ENCODE results near the gene TNFRSF1A. TPM values are rescaled to one million over a fixed set of nuclear protein-coding genes. Genes with fewer than 3 reads are reported as not detected.
"Not testable (repeated sequence)": the region's sequence is repeated elsewhere in the genome, so short reads cannot be mapped to it uniquely, and the experiment has no call there.

Gene TNFRSF1A
- total and polyA plus RNA-seq, 7 donors, result 31.7 to 191 (median 135) TPM

- DNase-seq, result no peak
- no peak for TF ChIP-seq POLR2AphosphoS5 (IDR thresholded peaks at IDR 0.05)
- no peak for TF ChIP-seq POLR2A (IDR thresholded peaks at IDR 0.05)
- TF ChIP-seq CTCF (IDR thresholded peaks at IDR 0.05), result no peak
- TF ChIP-seq EP300 (IDR thresholded peaks at IDR 0.05), result no peak
- intact Hi-C loops (cut with DNase I), result loop anchor here (2.0 to 5.0 kb wide), 2 partner anchors 44 to 213 kb away; no protein-coding TSS in a partner anchor
- Histone ChIP-seq H3K4me3 (peak overlapping the region; percentile 80 to 88 (median 87)), H3K36me3 (peaks cover 0 to 9% (median 4%) of the 10 kb centered on the region in 4 donors), H3K9me3 (no peaks in the 10 kb centered on the region), H3K27me3 (no peaks in the 10 kb centered on the region), H3K27ac (peak overlapping the region; percentile 93 to 98 (median 97)), H3K4me1 (peaks cover 0 to 79% (median 70%) of the 10 kb centered on the region in 4 donors)
- 39 to 49% methylated on average over 3 of the region's 3 CpGs for WGBS, 2 donors
These were observed 2.9 kb downstream of the TNFRSF1A start for GRCh38 chr12:6338955-6339354.

GRCh38 chr12:6338536-6338935 is 3.3 kb downstream of the TNFRSF1A start:
- H3K4me3 ChIP-seq, result peak overlapping the region; percentile 6 to 88 (median 87)
- H3K36me3 ChIP-seq, result peaks cover 0 to 13% (median 8%) of the 10 kb centered on the region in 4 donors
- peaks cover 0 to 79% (median 72%) of the 10 kb centered on the region in 4 donors for H3K4me1 ChIP-seq
- peak overlapping the region; percentile 93 to 98 (median 97) for H3K27ac ChIP-seq
- intact Hi-C loops (cut with DNase I), result loop anchor here (2.0 to 5.0 kb wide), 2 partner anchors 44 to 214 kb away; no protein-coding TSS in a partner anchor
- whole genome bisulfite sequencing, 2 donors, result 63 to 80% methylated on average over 8 of the region's 8 CpGs
- H3K9me3 ChIP-seq, DNase-seq, H3K27me3 ChIP-seq: not testable (repeated sequence)

GRCh38 chr12:6337958-6338433 is 3.9 kb downstream of the TNFRSF1A start:
- Histone ChIP-seq H3K4me3 (peak overlapping the region; percentile 6 to 88 (median 87)), H3K27ac (peak overlapping the region; percentile 93 to 98 (median 97)), H3K36me3 (peaks cover 4 to 19% (median 14%) of the 10 kb centered on the region in 4 donors), H3K9me3 (no peaks in the 10 kb centered on the region), H3K4me1 (peaks cover 0 to 79% (median 74%) of the 10 kb centered on the region in 4 donors), H3K27me3 (no peaks in the 10 kb centered on the region)
- no peak for DNase-seq
- WGBS, 2 donors, result 41 to 56% methylated on average over 12 of the region's 12 CpGs
- intact Hi-C loops (cut with DNase I), result loop anchor here (2.0 to 5.0 kb wide), 2 partner anchors 45 to 214 kb away; no protein-coding TSS in a partner anchor
- TF ChIP-seq EP300 (IDR thresholded peaks at IDR 0.05) (no peak), POLR2AphosphoS5 (IDR thresholded peaks at IDR 0.05) (peak in 2 of 4 donors; percentile 6 to 7)

GRCh38 chr12:6336889-6337853 is 4.7 kb downstream of the TNFRSF1A start:
- H3K9me3 ChIP-seq, result no peaks in the 10 kb centered on the region
- peak overlapping the region; percentile 93 to 98 (median 97) for H3K27ac ChIP-seq
- peak overlapping the region; percentile 29 to 88 (median 65) for H3K4me3 ChIP-seq
- 23 to 50% methylated on average over 15 of the region's 15 CpGs for WGBS, 2 donors
- peaks cover 0 to 76% (median 71%) of the 10 kb centered on the region in 4 donors for H3K4me1 ChIP-seq
- TF ChIP-seq POLR2AphosphoS5 (IDR thresholded peaks at IDR 0.05), result no peak
- TF ChIP-seq CTCF (IDR thresholded peaks at IDR 0.05), result no peak
- no peak for TF ChIP-seq POLR2A (IDR thresholded peaks at IDR 0.05)
- TF ChIP-seq EP300 (IDR thresholded peaks at IDR 0.05), result no peak
- peaks cover 12 to 27% (median 21%) of the 10 kb centered on the region in 4 donors for H3K36me3 ChIP-seq
- intact Hi-C loops (cut with DNase I), result loop anchor here (5.0 kb wide), 1 partner anchor 215 kb away; no protein-coding TSS in a partner anchor
- no peak for DNase-seq
- H3K27me3 ChIP-seq, result no peaks in the 10 kb centered on the region

- Histone ChIP-seq H3K27me3 (no peaks in the 10 kb centered on the region), H3K4me1 (peaks cover 0 to 78% (median 71%) of the 10 kb centered on the region in 4 donors), H3K4me3 (peak overlapping the region; percentile 29 to 88 (median 65)), H3K36me3 (peaks cover 21 to 36% (median 28%) of the 10 kb centered on the region in 4 donors), H3K27ac (peak overlapping the region; percentile 93 to 98 (median 97)), H3K9me3 (no peaks in the 10 kb centered on the region)
- WGBS, 2 donors, result 2 to 5% methylated on average over 12 of the region's 12 CpGs
- TF ChIP-seq POLR2AphosphoS5 (IDR thresholded peaks at IDR 0.05), result peak; percentile 68 to 86 (median 72)
- TF ChIP-seq EP300 (IDR thresholded peaks at IDR 0.05), result peak in 2 of 4 donors; percentile 90 to 92
- no peak for TF ChIP-seq CTCF (IDR thresholded peaks at IDR 0.05)
- peak in 1 of 2 donors; percentile 34 for TF ChIP-seq POLR2A (IDR thresholded peaks at IDR 0.05)
- DNase-seq, result peak; percentile 98
- intact Hi-C loops (cut with DNase I), result loop anchor here (5.0 kb wide), 1 partner anchor 216 kb away; no protein-coding TSS in a partner anchor
These were observed 5.6 kb downstream of the TNFRSF1A start for GRCh38 chr12:6336079-6336888.

Data from sigmoid colon (tissue), 7 donors.